ENCODE results near the gene CCDC60.

- TF ChIP-seq POLR2AphosphoS5 (IDR thresholded peaks at IDR 0.05), result no peak
- peak; percentile 31 to 83 (median 70) for TF ChIP-seq CTCF (IDR thresholded peaks at IDR 0.05 in 8 of 11, conservative IDR thresholded peaks at IDR 0.05 in 3 of 11)
- no peak for TF ChIP-seq POLR2A (IDR thresholded peaks at IDR 0.05)
Measured at GRCh38 chr12:119444462-119445044, 110.0 kb downstream of the CCDC60 start.
